Measurements from ENCODE around the gene SPON2.
"Not testable (repeated sequence)": the region's sequence is repeated elsewhere in the genome, so short reads cannot be mapped to it uniquely, and the experiment has no call there.

SPON2 gene

DNA sequence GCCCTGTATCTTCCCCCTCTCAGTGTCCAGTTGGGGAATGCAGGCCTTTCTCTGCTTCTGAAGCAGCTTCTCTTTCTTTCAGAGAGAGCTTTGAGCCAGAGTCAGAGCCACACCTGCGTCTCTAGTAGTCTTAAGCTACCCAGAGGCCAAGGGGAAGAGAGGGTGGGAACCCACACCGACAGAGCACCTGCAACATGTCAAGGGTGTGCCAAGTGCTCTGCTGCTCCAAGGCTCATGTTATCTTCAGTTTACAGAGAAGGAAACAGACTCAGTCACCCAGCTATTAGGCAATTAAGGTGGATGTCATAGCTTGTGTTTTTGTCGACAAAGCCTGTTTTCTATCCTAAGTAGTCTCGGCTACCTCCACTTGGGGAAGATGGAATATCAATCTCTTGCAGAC lies 36.3 kb downstream of the SPON2 start:
- DNase-seq, result no peak

DNA sequence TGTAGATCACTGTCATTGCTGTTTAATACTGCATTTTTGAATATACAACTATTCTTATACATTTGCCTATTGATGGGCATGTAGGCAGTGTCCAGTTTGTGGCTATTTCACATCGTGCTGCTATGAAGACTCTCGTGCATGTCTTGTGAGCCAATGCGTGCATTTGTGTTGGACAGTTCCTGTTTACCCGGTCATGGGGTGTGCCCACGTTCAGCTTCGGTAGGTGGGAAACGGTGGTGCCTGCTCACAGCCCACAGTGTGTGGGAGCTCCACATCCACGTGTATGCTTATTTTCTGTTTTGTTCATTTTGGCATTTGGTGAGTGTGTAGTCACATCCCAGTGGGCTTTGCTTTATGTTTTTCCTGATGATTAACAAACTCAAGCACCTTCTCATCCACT lies 39.4 kb downstream of the SPON2 start:
- no peak for DNase-seq

DNA sequence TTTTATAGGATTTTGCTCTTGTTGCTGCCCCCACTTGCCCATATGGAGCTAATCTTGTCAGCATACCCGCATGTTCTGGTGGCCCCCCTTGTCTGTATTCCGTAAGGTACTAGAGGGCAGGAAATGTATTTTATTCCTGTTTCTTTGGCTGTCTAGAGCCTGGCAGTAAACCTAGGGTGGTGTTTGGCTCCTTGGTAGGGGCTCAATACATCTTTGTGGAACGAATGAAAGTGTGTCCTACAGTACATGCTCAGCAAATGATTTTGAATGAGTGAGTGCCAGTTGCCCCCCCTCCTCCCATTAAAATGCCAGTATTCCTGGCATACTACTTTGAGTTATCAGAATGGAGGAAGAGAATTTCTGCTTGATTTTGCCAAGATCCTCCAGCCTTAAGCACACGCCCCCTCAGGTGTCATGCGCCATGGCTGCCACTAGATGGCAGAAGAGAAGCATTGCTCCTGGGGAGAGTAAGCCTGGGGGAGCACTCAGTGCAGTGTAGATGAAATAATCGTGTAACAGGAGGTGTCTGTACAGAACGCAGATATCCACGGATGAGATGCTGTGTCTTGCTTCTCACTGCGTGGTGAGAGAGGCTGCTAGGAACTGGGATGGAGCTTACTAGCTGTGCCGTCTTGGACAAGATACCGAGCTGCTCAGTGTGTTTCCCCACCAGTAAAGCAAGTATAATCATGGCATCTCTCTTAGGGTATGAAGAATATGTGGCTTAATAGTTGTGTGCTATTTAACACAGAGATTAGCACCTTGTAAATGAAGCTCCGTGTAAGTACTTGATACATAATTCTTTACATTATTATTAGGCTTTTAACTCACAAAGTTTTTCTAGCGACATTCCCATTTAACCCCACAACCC lies 41.8 kb downstream of the SPON2 start:
- DNase-seq, result peak; percentile 85

DNA sequence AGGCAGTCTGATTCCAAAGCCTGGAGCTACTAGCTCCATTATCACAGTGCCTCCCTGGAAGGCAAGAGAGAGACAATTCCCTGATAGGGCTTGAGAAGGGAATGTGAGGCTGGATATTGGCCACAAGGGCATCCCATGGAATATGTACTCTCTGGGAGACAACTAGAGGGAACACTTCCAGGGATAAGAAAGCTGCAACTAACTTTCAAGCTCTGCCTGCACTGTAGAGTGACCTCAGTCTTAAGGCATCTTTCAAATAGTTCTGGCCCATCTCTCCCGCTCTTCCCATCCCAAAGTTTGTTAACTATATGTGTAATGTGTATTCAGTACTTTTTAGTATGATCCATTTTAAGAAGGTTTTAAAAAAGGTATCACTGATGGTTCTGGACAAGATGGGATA lies 45.9 kb downstream of the SPON2 start:
- DNase-seq, result no peak

DNA sequence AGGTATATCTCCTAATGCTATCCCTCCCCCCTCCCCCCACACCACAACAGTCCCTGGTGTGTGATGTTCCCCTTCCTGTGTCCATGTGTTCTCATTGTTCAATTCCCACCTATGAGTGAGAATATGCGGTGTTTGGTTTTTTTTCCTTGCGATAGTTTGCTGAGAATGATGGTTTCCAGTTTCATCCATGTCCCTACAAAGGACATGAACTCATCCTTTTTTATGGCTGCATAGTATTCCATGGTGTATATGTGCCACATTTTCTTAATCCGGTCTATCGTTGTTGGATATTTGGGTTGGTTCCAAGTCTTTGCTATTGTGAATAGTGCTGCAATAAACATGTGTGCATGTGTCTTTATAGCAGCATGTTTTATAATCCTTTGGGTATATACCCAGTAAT lies 46.9 kb downstream of the SPON2 start:
- DNase-seq, result not testable (repeated sequence)

DNA sequence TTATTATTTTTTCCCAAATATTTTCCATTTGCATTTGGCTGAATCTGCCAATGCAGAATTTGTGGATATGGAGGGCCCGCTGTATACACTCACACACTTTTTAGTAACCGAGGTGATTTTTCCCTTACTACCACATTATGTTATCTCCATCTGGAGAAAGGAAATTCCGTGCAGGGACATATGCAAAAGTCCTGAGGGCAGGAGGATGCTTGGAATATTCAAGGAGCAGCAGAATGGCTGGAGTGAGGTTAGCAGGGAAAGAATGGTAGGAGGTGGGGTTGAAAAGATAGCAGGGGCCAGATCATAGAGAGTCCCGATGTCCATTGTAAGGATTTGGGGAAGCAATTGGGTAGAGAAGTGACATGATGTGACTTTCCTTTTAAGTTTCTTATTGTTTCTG lies 47.6 kb downstream of the SPON2 start:
- no peak for DNase-seq

DNA sequence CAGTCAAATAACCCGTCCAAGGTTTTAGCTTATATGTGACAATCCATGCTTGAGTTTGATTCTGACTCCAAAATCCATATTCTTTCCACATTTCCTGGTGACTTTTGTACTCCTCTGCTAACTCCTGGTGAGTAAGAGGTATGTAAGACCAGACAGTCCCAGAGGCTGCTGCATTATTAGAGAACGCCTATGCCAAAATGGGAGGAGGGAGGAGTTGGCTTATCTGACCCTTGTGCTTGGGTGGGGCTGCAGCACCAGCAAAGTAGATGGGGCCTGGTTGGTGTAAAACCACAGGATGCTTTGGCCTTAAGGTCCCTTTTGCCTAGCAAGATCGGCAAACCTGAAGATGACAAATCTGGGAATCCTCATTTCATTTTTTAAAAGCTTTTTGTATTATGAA lies 49.9 kb downstream of the SPON2 start:
- DNase-seq, result no peak

Data from right forelimb (tissue), 1 donor.